Stimulated activated CD8-positive, alpha-beta memory T cell treated with anti-CD3 and anti-CD28 coated beads, Interleukin-4, amount 100 ng/mL, for 48 hours (primary cell): Measurements from ENCODE around the gene MRFAP1L1.
A peak's percentile ranks its signal among the peaks of the same experiment; 100 is the strongest.
"Not testable (repeated sequence)": the region's sequence is repeated elsewhere in the genome, so short reads cannot be mapped to it uniquely, and the experiment has no call there.

Source experiments
- DNase-seq: peaks from one replicate; pipeline ENCODE4 v3.0.0-alpha.2; 2020

MRFAP1L1 gene

DNA sequence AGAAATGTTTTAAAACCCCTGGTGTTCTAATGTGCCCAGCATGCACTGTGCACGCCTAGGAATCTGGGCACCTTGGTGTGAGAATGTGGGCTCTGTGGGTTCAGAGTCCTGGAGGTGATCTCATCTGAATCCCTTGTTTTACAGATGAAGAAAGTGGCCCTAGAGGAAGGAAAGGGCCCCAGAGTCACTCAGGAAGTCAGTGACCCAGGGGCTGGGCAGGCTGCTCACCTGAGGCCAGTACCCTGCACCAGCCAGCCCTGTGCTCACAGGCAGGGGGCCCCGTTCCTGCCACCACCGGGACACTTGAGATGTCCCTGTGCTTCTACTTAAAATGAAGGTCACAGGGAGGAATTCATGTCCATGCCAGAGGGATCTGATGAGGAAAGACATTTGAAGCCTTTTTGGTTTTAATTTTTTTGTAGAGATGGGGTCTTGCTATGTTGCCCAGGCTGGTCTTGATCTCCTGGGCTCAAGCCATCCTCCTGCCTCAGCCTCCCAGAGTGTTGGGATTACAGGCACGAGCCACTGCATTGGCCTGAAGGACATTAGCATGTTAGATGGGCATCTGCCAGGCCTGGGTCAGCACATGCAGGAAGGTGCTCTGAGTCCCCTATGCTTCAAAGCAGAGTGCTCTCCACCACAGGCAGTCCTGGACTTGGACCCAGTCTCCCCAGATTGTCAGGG is 23.4 kb downstream of the MRFAP1L1 start:
- no peak for DNase-seq

DNA sequence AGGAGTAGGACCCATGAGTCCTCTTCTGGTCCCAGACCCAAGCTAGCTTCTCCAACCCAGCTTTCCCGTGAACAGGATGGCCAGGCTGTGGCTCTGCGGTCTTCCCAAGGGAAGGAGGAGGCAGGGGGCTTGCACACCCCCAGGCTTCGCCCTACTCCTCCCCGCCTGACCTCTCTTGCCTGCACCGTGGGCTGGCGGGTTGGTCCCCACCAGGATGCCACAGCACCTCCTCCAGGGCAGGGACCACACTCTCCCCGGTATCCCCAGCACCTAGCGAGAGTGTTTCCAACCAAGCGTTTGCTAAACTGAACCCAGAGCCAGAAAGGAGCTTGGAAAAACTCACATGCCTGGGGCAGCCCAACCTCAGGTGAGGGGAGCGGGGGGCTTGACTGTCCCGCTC is 25.0 kb downstream of the MRFAP1L1 start:
- no peak for DNase-seq

DNA sequence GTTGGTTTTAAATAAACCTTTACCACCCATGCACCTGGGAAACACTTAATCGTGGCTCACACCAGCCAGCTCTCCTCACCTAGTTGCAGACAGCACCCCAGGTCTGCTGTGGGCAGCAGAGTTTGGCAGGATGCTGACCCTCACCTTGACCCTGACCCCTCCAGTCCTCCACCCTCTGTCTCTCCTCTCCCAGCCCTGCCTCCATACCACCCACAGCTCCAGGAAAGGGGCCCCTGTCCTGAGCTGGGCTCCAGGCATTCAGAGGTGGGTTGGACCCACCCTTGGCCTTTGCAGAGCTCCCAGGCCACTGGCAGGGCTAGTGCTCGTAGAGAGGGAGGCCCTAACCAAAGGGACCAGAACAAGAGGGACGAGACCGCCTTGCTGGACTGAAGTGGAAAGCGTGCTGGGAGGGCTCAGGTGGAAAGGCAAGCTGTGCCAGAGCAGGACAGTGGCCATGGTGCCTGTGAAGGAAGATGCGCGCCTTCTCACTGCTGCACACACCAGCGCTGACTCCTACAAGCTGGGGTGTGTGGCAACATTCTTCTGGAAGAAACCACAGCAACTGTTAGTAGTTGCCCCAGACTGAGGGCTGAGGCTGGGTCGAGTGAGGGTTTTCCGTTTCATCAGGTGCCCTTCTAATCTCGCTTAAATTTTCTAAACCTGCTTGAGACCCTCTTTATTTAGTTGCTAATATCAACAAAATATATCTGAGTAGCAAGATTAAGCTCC is 26.6 kb downstream of the MRFAP1L1 start:
- DNase-seq = no peak

DNA sequence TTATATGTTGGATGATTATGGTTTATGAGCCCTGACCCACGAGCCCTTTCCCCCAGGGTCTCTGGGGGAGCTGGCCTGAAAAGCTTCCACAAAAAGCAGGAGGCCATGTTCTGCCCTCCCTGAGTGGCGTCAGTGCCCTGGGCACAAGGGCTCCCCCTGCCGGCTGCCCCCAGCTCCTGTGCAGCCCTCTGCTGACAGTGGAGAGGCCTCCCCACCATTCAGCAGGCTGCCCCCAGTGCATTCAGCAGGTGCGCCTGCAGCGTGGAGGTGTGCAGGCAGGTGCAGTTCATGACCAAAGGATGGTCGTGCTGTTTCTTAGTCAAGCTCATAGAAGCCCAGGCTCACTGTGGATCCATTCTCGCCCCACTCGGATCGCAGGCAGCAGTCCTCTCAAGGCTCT is 28.5 kb downstream of the MRFAP1L1 start:
- no peak for DNase-seq

DNA sequence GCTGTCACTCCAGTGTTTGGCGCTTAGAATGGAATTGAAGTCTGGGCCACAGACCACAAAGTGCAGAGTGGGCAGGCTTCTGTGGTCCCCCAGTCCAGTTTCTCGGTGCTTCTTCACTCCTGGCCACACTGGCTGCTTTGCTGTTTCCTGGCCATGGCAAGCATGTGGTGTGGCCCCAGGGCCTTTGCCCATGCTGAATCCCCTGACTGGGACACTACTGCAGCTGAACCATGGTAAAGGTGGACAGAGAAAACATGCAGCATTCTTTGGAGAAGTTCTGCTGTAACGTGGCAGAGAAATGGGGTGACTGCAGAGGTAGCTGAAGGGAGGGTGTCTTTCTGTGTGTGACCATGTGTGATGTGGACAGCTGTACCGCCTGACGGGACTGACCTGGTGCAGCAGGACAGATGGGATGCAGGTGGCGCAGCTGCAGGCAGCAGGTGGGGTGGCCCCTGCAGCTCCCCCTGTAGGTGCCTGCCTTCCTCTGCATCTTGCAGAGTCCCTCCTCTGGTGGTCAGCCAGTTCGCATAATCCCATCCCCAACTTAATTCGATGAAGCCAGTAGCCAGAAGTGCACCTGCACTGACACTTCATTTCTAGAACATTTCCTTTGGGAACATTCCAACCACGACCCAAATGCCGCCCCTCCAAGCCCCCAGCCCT is 29.2 kb downstream of the MRFAP1L1 start:
- no peak for DNase-seq

DNA sequence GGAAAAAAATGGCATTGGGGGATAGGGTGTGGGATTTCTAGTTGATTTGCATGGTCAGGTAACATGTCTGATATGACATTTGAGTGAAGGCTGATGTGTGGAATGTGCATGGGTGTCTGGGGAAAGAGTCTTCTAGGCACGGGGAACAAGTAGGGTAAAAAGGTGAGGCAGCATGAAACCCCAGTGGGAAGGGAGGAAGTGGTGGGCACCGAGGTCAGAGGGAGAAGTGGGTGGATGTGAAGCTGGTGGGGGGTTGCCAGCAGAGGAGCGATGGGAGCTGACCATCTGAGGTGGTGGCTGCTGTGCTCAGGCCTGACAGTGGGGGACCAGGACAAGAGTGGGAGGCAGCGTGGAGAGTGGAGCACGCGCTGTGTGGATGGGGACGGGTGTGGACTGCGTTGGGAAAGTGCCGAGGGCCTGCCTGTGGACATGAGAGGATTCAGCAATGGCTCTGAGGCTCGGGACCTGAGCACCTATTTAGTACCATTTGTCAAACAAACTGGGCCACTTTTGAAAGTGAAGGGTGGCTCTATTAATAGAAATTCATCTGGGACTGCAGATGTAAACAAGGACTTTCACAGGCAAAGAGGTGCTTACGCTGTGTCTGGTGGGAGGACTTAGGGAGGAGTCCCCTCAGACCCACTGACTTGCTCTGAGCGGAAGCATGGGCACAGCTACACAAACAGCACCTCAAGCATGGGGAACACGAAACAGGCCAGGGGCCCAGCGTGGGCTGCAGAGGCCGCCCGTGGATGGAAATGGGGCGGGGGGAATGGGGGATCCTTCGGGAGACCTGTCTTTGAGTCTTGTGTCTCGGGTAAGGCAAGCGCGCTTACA is 32.7 kb downstream of the MRFAP1L1 start:
- DNase-seq = no peak

DNA sequence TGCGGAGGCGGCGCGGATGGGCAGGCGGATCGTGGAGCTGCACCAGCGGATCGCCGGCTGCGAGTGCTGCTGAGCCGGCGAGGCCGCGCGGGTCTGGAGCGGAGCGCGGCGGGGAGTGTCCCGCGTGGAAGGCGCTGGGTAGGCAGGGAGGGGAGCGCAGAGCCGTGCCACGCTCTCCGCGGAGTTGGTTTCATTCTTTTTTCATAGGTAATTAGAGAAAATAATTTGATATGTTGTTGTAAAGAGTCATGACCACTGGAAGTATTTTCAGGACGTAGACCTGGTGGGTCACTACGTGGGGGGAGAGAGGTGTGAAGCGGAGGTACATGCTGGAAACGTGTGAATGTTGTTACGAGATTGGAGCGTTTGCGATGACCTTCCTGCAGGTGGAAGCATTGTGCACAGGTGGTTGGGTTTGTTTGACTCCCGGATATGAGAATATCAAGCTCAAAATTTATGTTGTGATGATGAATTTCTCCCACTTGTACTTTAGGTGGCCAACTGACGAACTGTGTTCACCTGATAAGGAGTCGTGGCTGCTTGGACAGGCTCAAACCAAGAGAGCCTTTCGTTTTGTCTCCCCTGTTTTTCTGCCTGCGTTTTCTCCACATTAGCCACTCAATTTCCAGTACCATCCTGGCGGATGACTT is 35.0 kb downstream of the MRFAP1L1 start:
- peak; percentile 64 for DNase-seq

DNA sequence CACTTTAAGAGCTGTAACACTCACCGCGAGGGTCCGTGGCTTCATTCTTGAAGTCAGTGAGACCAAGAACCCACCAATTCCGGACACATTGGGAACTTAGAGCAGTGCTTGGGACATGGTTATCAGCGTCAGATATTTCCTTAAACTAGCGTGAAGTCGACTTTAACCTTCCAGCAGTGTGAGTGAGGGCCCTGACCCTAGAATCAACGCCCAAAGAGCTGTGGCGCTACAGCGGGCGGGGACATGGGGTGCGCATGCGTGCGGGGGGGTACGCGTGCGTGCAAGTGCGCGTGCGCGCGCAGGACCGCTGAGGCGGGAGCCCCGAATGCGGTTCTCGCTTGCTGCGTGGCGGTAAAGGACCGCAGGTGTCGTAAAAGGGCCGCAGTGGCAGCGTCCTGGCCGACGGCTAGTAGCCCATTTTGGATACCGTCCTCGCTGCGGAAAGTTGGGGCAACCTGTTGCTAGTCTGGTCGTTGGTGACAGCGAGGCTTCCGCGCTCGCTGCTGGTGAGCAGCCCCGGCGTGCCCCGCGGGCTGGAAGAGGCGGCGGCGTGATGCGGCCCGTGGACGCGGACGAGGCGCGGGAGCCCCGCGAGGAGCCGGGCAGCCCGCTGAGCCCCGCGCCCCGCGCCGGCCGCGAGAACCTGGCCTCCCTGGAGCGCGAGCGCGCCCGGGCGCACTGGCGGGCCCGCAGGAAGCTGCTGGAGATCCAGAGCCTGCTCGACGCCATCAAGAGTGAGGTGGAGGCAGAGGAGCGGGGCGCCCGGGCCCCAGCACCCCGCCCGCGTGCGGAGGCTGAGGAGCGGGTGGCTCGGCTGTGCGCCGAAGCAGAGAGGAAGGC is 35.8 kb downstream of the MRFAP1L1 start:
- peak; percentile 95 for DNase-seq

DNA sequence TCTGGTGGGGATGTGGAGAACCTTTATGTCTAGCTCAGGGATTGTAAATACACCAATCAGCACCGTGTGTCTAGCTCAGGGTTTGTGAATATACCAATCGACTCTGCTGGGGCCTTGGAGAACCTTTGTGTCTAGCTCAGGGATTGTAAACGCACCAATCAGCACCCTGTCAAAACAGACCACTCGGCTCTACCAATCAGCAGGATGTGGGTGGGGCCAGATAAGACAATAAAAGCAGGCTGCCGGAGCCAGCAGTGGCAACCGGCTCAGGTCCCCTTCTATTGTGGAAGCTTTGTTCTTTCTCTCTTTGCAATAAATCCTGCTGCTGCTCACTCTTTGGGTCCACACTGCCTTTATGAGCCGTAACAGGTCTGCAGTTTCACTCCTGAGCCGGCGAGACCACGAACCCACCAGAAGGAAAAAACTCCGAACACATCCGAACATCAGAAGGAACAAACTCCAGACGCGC is 36.4 kb downstream of the MRFAP1L1 start:
- peak; percentile 73 for DNase-seq

DNA sequence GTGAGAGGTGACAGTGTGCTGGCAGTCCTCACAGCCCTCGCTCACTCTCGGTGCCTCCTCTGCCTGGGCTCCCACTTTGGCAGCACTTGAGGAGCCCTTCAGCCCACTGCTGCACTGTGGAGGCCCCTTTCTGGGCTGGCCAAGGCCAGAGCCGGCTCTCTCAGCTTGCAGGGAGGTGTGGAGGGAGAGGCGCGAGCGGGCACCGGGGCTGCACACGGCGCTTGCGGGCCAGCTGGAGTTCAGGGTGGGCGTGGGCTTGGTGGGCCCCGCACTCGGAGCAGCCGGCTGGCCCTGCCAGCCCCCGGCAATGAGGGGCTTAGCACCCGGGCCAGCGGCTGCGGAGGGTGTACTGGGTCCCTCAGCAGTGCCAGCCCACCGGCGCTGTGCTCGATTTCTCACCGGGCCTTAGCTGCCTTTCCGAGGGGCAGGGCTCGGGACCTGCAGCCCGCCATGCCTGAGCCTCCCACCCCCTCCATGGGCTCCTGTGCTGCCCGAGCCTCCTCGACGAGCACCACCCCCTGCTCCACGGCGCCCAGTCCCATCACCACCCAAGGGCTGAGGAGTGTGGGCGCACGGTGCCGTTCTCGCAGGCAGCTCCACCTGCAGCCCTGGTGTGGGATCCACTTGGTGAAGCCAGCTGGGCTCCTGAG is 37.0 kb downstream of the MRFAP1L1 start:
- DNase-seq = not testable (repeated sequence)

DNA sequence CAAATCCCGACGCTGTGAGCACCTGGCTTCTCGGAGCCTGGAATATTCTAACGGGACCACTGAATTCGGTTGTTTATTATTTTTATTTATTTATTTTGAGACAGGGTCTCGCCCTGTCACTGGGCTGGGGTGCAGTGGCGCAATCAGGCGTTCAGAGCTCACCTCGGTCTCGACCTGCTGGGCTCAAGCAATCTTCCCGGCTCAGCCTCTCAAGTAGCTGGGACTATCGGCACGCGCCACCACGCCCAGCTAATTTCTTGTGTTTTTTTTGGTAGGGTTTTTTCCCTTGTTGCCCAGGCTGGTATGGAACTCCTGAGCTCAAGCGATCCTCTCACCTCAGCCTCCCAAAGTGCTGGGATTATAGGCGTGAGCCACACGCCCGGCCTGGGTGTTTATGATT is 37.5 kb downstream of the MRFAP1L1 start:
- no peak for DNase-seq

DNA sequence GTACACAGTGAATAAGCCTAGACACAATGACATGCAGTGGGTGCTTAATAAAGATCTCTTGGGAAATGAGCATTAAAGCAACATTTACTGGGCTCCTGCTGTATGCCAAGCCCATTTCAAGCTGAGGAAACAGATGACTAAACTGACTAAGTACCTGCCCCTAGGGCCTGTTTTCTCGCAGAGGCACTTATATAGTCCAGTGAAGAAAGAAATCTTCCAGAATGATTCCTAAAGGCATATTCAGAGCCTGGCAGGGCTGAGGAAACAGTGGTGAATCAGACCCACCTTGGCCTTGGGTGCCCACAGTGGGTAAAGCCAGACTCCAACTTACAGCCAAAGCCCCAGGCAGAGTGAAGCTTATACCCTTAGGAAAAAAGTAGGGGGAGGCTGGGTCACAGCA is 38.0 kb downstream of the MRFAP1L1 start:
- no peak for DNase-seq

DNA sequence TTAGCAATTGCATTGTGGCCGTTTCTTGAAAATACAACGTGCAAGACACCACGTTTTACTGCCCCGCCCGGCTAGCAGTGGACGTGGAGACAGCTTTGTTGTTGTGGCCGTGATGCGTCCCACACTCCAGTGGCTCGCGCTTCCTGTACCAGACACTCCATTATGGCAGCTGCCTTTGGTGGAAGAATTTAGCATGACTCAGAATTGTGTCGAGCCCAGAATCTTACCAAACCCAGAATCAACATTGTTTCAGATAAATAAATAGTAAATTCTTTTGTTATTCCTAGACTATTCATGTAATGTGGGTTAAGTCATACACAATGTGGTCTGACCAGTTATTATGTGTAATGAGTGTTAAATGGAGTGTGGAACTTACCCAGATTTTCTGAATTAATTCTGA is 41.3 kb downstream of the MRFAP1L1 start:
- no peak for DNase-seq

DNA sequence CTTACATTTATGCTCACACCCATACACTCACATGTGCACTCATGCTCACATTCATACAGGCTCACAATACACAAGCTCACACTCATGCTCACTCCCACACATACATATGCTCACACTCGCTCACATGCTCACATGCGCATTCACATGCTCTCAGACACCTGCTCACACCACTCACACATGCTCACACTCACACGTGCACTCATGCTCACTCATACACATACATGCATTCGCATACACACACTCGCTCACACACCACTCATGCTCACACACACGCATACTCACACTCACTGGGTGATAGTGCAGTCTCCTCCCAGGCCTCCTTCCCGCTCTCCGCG is 44.4 kb downstream of the MRFAP1L1 start:
- no peak for DNase-seq

DNA sequence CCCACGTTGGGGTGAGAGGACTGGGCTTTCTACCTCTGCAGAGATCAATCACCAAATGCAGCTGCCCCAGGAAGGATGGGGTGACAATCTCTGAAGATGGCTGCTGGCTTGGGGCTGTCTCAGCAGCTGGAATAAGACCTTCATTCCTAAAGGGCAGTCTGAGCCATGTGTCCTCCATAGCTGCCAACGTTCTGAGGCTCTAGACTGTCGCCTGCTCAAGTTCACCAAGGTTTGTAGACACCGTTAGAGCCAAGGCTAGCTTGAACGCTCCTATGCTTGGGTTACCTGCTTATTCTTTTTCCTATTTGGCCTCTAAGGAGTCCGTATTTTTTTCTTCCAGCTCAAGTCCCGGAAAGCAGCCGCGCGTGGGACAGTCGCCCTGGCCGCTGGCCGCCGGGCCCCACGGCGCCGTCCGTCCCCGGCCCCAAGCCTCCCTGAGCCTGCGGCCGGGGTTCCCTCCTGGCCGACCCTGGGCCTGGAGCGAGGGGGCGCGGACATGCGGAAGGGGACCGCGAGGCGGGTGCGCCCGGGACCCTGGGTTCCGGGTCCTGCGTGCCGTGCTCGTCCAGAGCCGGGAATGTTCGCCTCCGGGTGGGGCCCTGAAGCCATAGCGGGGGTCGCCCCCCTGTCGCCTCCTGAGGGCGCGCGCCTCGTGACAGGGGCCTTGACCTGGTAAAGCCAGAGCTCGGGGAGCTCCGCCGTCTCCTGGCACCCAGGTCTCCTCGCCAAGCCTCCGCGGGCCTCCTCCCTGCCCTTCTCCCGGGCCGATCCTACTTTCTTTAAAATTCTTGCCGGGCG is 45.9 kb downstream of the MRFAP1L1 start:
- DNase-seq = no peak

DNA sequence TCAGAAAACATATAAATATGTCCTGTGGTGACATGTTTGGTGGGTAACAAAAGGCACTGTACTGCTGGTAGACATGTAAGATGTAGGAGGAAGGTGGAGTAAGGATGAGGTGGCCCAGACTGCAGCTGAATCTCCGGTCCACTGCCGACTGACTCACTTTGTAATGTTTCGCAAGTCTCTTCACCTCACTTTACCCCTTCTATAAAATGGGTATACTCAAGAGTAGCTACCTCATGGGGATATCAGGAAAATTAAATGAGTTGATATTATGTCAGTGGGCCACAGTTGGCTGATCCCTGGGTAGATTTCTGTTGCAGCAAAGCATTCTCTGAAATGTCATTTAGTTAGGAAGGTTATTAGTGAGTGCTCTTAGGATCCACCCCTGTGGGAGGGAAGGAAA is 47.1 kb downstream of the MRFAP1L1 start:
- no peak for DNase-seq

DNA sequence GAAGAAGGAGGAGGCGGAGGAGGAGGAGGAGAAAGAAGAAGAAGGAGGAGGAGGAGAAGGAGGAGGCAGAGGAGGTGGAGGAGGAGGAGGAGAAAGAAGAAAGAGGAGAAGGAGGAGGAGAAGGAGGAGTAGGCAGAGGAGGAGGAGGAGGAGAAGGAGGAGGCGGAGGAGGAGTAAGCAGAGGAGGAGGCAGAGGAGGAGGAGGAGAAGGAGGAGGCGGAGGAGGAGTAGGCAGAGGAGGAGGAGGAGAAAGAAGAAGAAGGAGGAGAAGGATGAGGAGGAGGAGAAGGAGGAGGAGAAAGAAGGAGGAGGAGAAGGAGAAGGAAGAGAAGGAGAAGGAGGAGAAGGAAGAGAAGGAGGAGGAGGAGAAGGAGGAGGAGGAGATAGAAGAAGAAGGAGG is 49.2 kb downstream of the MRFAP1L1 start:
- no peak for DNase-seq

DNA sequence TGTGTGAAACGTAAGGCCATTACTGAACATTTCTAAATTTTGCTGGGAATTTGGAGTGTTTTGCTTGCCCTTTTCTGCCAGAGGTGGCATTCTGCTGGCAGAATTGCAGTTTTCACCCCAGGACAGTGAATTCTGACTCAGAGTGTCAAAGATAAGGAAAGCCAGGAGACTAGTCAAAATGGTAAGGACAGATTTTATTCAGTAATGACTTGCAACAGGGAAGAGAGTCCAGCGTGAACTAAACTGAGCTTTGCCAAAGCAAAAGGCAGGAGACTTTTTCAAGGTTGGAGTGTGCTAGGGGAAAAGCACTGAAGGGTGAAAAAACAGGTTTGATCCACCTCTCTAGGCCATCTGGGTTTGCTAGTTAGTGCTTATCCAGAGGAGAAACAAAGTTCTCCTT is 49.8 kb downstream of the MRFAP1L1 start:
- no peak for DNase-seq

DNA sequence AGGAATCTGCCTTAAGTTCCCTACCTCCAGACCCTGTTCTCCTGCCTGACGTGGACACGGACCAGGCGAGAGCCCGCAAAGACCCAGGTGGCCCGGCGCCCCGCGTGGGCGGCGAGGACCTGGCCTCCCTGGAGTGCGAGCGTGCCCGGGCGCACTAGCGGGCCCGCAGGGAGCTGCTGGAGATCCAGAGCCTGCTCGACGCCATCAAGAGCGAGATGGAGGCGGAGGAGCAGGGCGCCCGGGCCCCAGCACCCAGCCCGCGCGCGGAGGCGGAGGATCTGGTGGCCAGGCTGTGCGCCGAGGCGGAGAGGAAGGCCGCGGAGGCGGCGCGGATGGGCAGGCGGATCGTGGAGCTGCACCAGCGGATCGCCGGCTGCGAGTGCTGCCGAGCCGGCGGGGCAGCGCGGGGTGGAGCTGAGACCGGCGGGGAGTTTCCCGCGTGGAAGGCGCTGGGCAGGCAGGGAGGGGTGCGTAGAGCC is 51.0 kb downstream of the MRFAP1L1 start:
- peak; percentile 62 for DNase-seq

DNA sequence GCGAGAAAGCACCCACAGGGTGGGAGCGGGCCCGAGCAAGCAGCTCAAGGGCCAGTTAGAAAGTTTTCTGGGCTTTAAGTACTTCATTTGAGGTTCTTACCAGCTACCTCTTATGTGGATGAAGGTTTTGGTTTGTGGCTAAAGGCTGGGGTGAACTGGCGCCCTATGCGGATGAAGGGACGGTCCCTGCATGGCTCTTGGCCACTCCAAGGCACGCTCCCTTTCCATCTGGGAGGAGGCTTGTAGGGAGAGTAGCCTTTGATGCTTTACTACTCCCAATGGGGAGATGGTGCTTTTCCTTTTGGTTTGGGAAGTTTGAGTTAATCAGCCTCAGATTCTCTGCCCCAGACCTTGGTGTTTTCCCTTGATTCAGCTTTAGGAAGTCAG is 51.5 kb downstream of the MRFAP1L1 start:
- DNase-seq = no peak
